Esophagus muscularis mucosa (tissue), 4 donors: ENCODE data around the gene TNP2.

Source experiments
- CTCF ChIP-seq, 3 experiments: fragments of 200-600 bp in 2 of 3; fragments of 450-650 bp in 1 of 3; sonication (generic) in 2 of 3; IDR thresholded peaks; one replicate each; pipeline ENCODE4 v1.5.1; 2017 to 2019; ENCODE audit warnings: antibody characterized with exemption in 3 of 3, mild to moderate bottlenecking in 2 of 3, moderate library complexity in 1 of 3
- EP300 ChIP-seq: sonication (generic); formaldehyde crosslinking; IDR thresholded peaks from one replicate; pipeline ENCODE4 v1.6.1; 2017; ENCODE audit warnings: antibody characterized with exemption
- POLR2A ChIP-seq: fragments of 450-650 bp; IDR thresholded peaks from one replicate; pipeline ENCODE4 v1.6.1; 2017; ENCODE audit warnings: antibody characterized with exemption, moderate library complexity, mild to moderate bottlenecking, low read depth

GRCh38 chr16:11318817-11319216 lies 49.7 kb upstream of the TNP2 start:
- TF ChIP-seq CTCF (IDR thresholded peaks at IDR 0.05) (no peak), POLR2A (no peak), EP300 (no peak)
